CD4-positive, alpha-beta T cell (primary cell): ENCODE measurements around the gene PRDX1. TPM values are rescaled to one million over a fixed set of nuclear protein-coding genes. Genes with fewer than 3 reads are reported as not detected.

Source experiments
- ATAC-seq: fragments of 200-7000 bp; cut with Tn5 transposase; one replicate; pipeline ENCODE4 v1.10.0; 2022; ENCODE audit warnings: mild to moderate bottlenecking; ENCODE audit not compliant: poor library complexity
- CTCF ChIA-PET: fragments of 350-600 bp; sonication (Branson Sonifier 250); formaldehyde crosslinking; loops from one replicate; lab custom pipeline; 2021; ENCODE audit warnings: antibody characterized with exemption, inconsistent platforms; lab: Charles Lee
- POLR2A ChIA-PET: fragments of 350-600 bp; sonication (Branson Sonifier 250); formaldehyde crosslinking; loops from one replicate; lab custom pipeline; 2021; ENCODE audit warnings: antibody characterized with exemption, inconsistent platforms; lab: Charles Lee
- DNase-seq, 14 experiments: peaks; one replicate each; pipeline ENCODE4 v3.0.0-alpha.2; 2013 to 2020; ENCODE audit warnings: mixed read lengths in 2 of 14
- H3K27ac ChIP-seq, 2 donors: one replicate each; pipeline versions ENCODE4 v1.5.1 to v1.7.0; 2013; ENCODE audit warnings: low read length in 2 of 2, low read depth in 1 of 2, mild to moderate bottlenecking in 1 of 2
- H3K27me3 ChIP-seq, 2 experiments: 1 replicate in 1 of 2; 2 replicates in 1 of 2; pipeline versions ENCODE4 v1.6.1 to v1.7.0; 2013; ENCODE audit warnings: low read length in 2 of 2, control low read depth in 1 of 2, mild to moderate bottlenecking in 1 of 2, moderate library complexity in 1 of 2; ENCODE audit not compliant: insufficient read depth in 2 of 2, control insufficient read depth in 1 of 2
- H3K36me3 ChIP-seq: one replicate; pipeline ENCODE4 v1.6.1; 2013; ENCODE audit warnings: low read length, control low read depth; ENCODE audit not compliant: insufficient read depth
- H3K4me1 ChIP-seq: one replicate; pipeline ENCODE4 v1.6.1; 2013; ENCODE audit warnings: low read length, control low read depth; ENCODE audit not compliant: insufficient read depth
- H3K4me3 ChIP-seq: one replicate; pipeline ENCODE4 v1.5.1; 2013; ENCODE audit warnings: mild to moderate bottlenecking, low read length, moderate library complexity
- H3K9me3 ChIP-seq, 2 experiments: 1 replicate in 1 of 2; 2 replicates in 1 of 2; pipeline versions ENCODE4 v1.6.1 to v1.7.0; 2013; ENCODE audit warnings: low read length in 2 of 2, mild to moderate bottlenecking in 2 of 2, control low read depth in 1 of 2, moderate library complexity in 1 of 2; ENCODE audit not compliant: control insufficient read depth in 1 of 2, insufficient read depth in 1 of 2
- H3K27ac Mint-ChIP-seq: one replicate; pipeline ENCODE4 v1.8.0; 2020; ENCODE audit warnings: mixed read lengths
- H3K27me3 Mint-ChIP-seq: one replicate; pipeline ENCODE4 v1.8.0; 2021; ENCODE audit warnings: mixed read lengths
- H3K36me3 Mint-ChIP-seq: one replicate; pipeline ENCODE4 v1.8.0; 2021; ENCODE audit warnings: low read depth, mixed read lengths
- H3K4me1 Mint-ChIP-seq: one replicate; pipeline ENCODE4 v1.8.0; 2021; ENCODE audit warnings: low read depth, mixed read lengths
- H3K4me3 Mint-ChIP-seq: one replicate; pipeline ENCODE4 v1.8.0; 2020; ENCODE audit warnings: mild to moderate bottlenecking, mixed read lengths
- H3K9me3 Mint-ChIP-seq: one replicate; pipeline ENCODE4 v1.8.0; 2020; ENCODE audit warnings: mixed read lengths
- intact Hi-C, 2 experiments: fragments of 100-400 bp; cut with DNase I in 1 of 2; cut with micrococcal nuclease in 1 of 2; formaldehyde crosslinking; loops; one replicate each; pipeline versions ENCODE4 v1.15.1 to v1.9.0; 2023 to 2025; cut with DNase I, micrococcal nuclease
- total RNA-seq, 174 experiments: library from RNA in 2 of 174; stranded (reverse) in 2 of 174; gene quantifications; one replicate each; pipeline ENCODE4 v1.2.3 and lab custom pipeline; 2021 to 2026
- TF ChIP-seq, protein P1 (sequence below): fragments of 200-600 bp; IDR thresholded peaks from one replicate; pipeline ENCODE4 v1.8.0; 2022; ENCODE audit warnings: antibody characterized with exemption, mild to moderate bottlenecking

Gene PRDX1
- total RNA-seq, 2 experiments from 2014 or later, result 18.1 to 24.1 TPM

GRCh38 chr1:45569962-45570581, 48.4 kb upstream of the PRDX1 start:
- Histone ChIP-seq H3K4me3 (no peak overlapping the region), H3K27ac (no peak overlapping the region), H3K36me3 (peaks cover 41% of the 10 kb centered on the region), H3K27me3 (no peaks in the 10 kb centered on the region), H3K9me3 (no peaks in the 10 kb centered on the region), H3K4me1 (peaks cover 2% of the 10 kb centered on the region)
- Mint-ChIP-seq H3K4me3 (no peak overlapping the region), H3K27ac (no peak overlapping the region), H3K9me3 (no peaks in the 10 kb centered on the region), H3K36me3 (peaks cover 41% of the 10 kb centered on the region), H3K4me1 (peaks cover 5% of the 10 kb centered on the region), H3K27me3 (no peaks in the 10 kb centered on the region)
- DNase-seq (peak; percentile 55 to 87 (median 60)), ATAC-seq (peak; percentile 99)
- ChIA-PET POLR2A (interaction anchor here (0.9 to 2.9 kb wide), 4 partner anchors 19 to 58 kb away, joined by 3 to 13 read pairs (median 6); partner anchors contain the start of genes AKR1A1 and PRDX1), CTCF (interaction anchor here (0.8 to 5.6 kb wide), 9 partner anchors 9 to 267 kb away, joined by 3 to 50 read pairs (median 4); partner anchors contain the start of genes AKR1A1 and PRDX1)
- TF ChIP-seq, protein P1, sequence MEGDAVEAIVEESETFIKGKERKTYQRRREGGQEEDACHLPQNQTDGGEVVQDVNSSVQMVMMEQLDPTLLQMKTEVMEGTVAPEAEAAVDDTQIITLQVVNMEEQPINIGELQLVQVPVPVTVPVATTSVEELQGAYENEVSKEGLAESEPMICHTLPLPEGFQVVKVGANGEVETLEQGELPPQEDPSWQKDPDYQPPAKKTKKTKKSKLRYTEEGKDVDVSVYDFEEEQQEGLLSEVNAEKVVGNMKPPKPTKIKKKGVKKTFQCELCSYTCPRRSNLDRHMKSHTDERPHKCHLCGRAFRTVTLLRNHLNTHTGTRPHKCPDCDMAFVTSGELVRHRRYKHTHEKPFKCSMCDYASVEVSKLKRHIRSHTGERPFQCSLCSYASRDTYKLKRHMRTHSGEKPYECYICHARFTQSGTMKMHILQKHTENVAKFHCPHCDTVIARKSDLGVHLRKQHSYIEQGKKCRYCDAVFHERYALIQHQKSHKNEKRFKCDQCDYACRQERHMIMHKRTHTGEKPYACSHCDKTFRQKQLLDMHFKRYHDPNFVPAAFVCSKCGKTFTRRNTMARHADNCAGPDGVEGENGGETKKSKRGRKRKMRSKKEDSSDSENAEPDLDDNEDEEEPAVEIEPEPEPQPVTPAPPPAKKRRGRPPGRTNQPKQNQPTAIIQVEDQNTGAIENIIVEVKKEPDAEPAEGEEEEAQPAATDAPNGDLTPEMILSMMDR, result peak; percentile 95
- intact Hi-C loops, result loop anchor here (1.0 to 5.0 kb wide), 8 partner anchors 19 to 558 kb away; partner anchors contain the start of genes AKR1A1 (in 1 of the 2), CCDC163 (in 1 of the 2), HECTD3 (in 1 of the 2) and MMACHC (in 1 of the 2)

GRCh38 chr1:45569571-45569961, 47.9 kb upstream of the PRDX1 start:
- Mint-ChIP-seq H3K4me3 (no peak overlapping the region), H3K36me3 (peaks cover 42% of the 10 kb centered on the region), H3K27ac (no peak overlapping the region), H3K27me3 (no peaks in the 10 kb centered on the region), H3K9me3 (no peaks in the 10 kb centered on the region), H3K4me1 (peaks cover 5% of the 10 kb centered on the region)
- intact Hi-C loops, result no loop called here
- Histone ChIP-seq H3K36me3 (peaks cover 41% of the 10 kb centered on the region), H3K27me3 (no peaks in the 10 kb centered on the region), H3K4me3 (no peak overlapping the region), H3K4me1 (peaks cover 2% of the 10 kb centered on the region), H3K9me3 (no peaks in the 10 kb centered on the region), H3K27ac (no peak overlapping the region)
- DNase-seq (no peak), ATAC-seq (no peak)
- TF ChIP-seq, protein P1, result no peak
- CTCF ChIA-PET, result interaction anchor here (0.8 to 5.6 kb wide), 9 partner anchors 10 to 266 kb away, joined by 3 to 50 read pairs (median 4); partner anchors contain the start of genes AKR1A1 and PRDX1
- POLR2A ChIA-PET, result interaction anchor here (0.9 to 2.9 kb wide), 3 partner anchors 19 to 57 kb away, joined by 3 to 13 read pairs (median 8); partner anchors contain the start of genes AKR1A1 and PRDX1

DNA sequence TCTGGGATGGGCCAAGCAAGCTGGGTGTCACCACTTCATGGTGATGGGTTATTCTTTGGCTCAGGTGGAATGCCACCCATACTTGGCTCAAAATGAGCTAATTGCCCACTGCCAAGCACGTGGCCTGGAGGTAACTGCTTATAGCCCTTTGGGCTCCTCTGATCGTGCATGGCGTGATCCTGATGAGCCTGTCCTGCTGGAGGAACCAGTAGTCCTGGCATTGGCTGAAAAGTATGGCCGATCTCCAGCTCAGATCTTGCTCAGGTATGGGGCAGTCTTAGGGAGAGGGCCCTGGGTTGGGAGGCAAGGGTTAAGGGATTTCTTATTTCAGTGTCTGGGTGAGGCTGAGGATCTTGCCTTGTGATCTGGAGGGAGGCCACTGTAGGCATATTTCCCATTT, 46.7 kb upstream of the PRDX1 start:
- H3K9me3 Mint-ChIP-seq, result no peaks in the 10 kb centered on the region
- TF ChIP-seq, protein P1, result no peak
- peaks cover 49% of the 10 kb centered on the region for H3K36me3 ChIP-seq
- ATAC-seq (no peak), DNase-seq (no peak)
- intact Hi-C loops, result no loop called here
- no peak overlapping the region for H3K27ac ChIP-seq
- H3K4me1 ChIP-seq, result peaks cover 2% of the 10 kb centered on the region
- H3K4me1 Mint-ChIP-seq, result peaks cover 5% of the 10 kb centered on the region
- CTCF ChIA-PET, result interaction anchor here (2.2 to 5.6 kb wide), 2 partner anchors 18 to 56 kb away, joined by 9 to 50 read pairs; partner anchors contain the start of gene AKR1A1
- POLR2A ChIA-PET, result interaction anchor here (2.4 to 2.9 kb wide), 2 partner anchors 47 to 56 kb away, joined by 8 to 13 read pairs; partner anchors contain the start of gene PRDX1
- no peak overlapping the region for H3K4me3 Mint-ChIP-seq
- H3K36me3 Mint-ChIP-seq, result peaks cover 51% of the 10 kb centered on the region
- no peak overlapping the region for H3K27ac Mint-ChIP-seq
- no peaks in the 10 kb centered on the region for H3K27me3 ChIP-seq
- H3K4me3 ChIP-seq, result no peak overlapping the region
- H3K27me3 Mint-ChIP-seq, result no peaks in the 10 kb centered on the region
- H3K9me3 ChIP-seq, result no peaks in the 10 kb centered on the region
